GM12878 (cell line): ENCODE results near the gene MEIOB. TPM values are rescaled to one million over a fixed set of nuclear protein-coding genes. Genes with fewer than 3 reads are reported as not detected.

ENCODE experiments used
- ATAC-seq: fragments of 200-7000 bp; cut with Tn5 transposase; 3 replicates; pipeline ENCODE4 v1.9.1; 2020; ENCODE audit warnings: mild to moderate bottlenecking, moderate library complexity
- BruUV-seq: library from RNA; stranded (reverse); fragments of 400-500 nt; replicated peaks from 2 replicates; lab custom pipeline; 2021; lab: Mats Ljungman, UMichigan
- CTCF ChIA-PET: fragments of 300-600 bp; sonication (Branson Sonifier 250); formaldehyde crosslinking; extraction: SDS; loops from one replicate; lab custom pipeline; 2021; ENCODE audit warnings: inconsistent platforms; lab: Yijun Ruan, JAX
- POLR2A ChIA-PET: fragments of 350-600 bp; formaldehyde crosslinking; extraction: SDS; loops from one replicate; lab custom pipeline; 2021; ENCODE audit warnings: inconsistent platforms; lab: Charles Lee
- RAD21 ChIA-PET: fragments of 300-600 bp; sonication (Branson Sonifier 250); formaldehyde crosslinking; loops from one replicate; lab custom pipeline; 2023; ENCODE audit warnings: antibody characterized with exemption; ENCODE audit not compliant: unreplicated experiment; lab: Charles Lee
- SMC1A ChIA-PET: fragments of 300-600 bp; sonication (Branson Sonifier 250); formaldehyde crosslinking; loops from one replicate; lab custom pipeline; 2023; ENCODE audit not compliant: unreplicated experiment, uncharacterized antibody; lab: Charles Lee
- DNase-seq: peaks from one replicate; pipeline ENCODE4 v3.0.0-alpha.2; 2011; ENCODE audit warnings: low read depth, low spot score
- FAIRE-seq: peaks from 3 replicates; lab custom pipeline; 2011; peaks lifted over from hg19 to GRCh38; lab: Jason Lieb, UNC
- H2AFZ ChIP-seq: 2 replicates; pipeline ENCODE4 v1.6.0; 2011; ENCODE audit warnings: low read depth, low read length, control low read depth; ENCODE audit not compliant: control insufficient read depth
- H3K27ac ChIP-seq: 2 replicates; pipeline ENCODE4 v1.5.1; 2011; ENCODE audit warnings: control low read depth; ENCODE audit not compliant: control insufficient read depth, insufficient read depth
- H3K27me3 ChIP-seq, 2 experiments: replicated peaks in 1 of 2; 2 replicates each; pipeline versions ENCODE4 v1.6.0 to v1.6.1; 2011; ENCODE audit warnings: low read length in 1 of 2; ENCODE audit not compliant: control insufficient read depth in 2 of 2, insufficient read depth in 2 of 2
- H3K36me3 ChIP-seq, 2 experiments: 2 replicates each; pipeline ENCODE4 v1.5.1; 2011; ENCODE audit warnings: low read length in 1 of 2; ENCODE audit not compliant: control insufficient read depth in 2 of 2, insufficient read depth in 2 of 2
- H3K4me1 ChIP-seq: 2 replicates; pipeline ENCODE4 v1.6.1; 2011; ENCODE audit warnings: mild to moderate bottlenecking, low read length, moderate library complexity, mixed read lengths; ENCODE audit not compliant: control insufficient read depth, insufficient read depth
- H3K4me2 ChIP-seq: 2 replicates; pipeline ENCODE4 v1.6.0; 2011; ENCODE audit warnings: control low read depth; ENCODE audit not compliant: control insufficient read depth, insufficient read depth
- H3K4me3 ChIP-seq: fragments of 200-600 bp; sonication (generic); 2 replicates; pipeline ENCODE4 v1.5.1; 2016
- H3K79me2 ChIP-seq: 2 replicates; pipeline ENCODE4 v1.6.0; 2011; ENCODE audit warnings: low read length; ENCODE audit not compliant: control insufficient read depth, insufficient read depth
- H3K9ac ChIP-seq: 2 replicates; pipeline ENCODE4 v1.8.0; 2011; ENCODE audit warnings: low read length, control low read depth, mixed read lengths; ENCODE audit not compliant: control insufficient read depth, insufficient read depth
- H3K9me3 ChIP-seq: replicated peaks from 3 replicates; pipeline ENCODE4 v1.5.1; 2011; ENCODE audit warnings: mild to moderate bottlenecking, low read length; ENCODE audit not compliant: control insufficient read depth, insufficient read depth
- H4K20me1 ChIP-seq: 2 replicates; pipeline ENCODE4 v1.6.0; 2011; ENCODE audit not compliant: control insufficient read depth, insufficient read depth
- BHLHE40 ChIP-seq, 2 experiments: fragments of 450-650 bp in 1 of 2; IDR thresholded peaks; 2 replicates each; pipeline ENCODE4 v1.6.1; 2011 to 2017; ENCODE audit warnings: low read depth in 2 of 2, borderline replicate concordance in 1 of 2, improper control_type of control experiment in 1 of 2, low read length in 1 of 2, mild to moderate bottlenecking in 1 of 2
- DPF2 ChIP-seq: fragments of 450-650 bp; IDR thresholded peaks from 2 replicates; pipeline ENCODE4 v1.6.1; 2017; ENCODE audit warnings: mild to moderate bottlenecking
- EGR1 ChIP-seq, 2 experiments: IDR thresholded peaks; 1 replicate in 1 of 2; 2 replicates in 1 of 2; pipeline ENCODE4 v1.6.1; 2011 to 2012; ENCODE audit warnings: low read depth in 2 of 2, low read length in 2 of 2, borderline replicate concordance in 1 of 2, mild to moderate bottlenecking in 1 of 2, moderate library complexity in 1 of 2
- EP300 ChIP-seq, 2 experiments: fragments of 150-350 bp in 1 of 2; IDR thresholded peaks; 2 replicates each; pipeline ENCODE4 v1.6.1; 2011 to 2012; ENCODE audit warnings: low read depth in 2 of 2, low read length in 2 of 2, borderline replicate concordance in 1 of 2, improper control_type of control experiment in 1 of 2, inconsistent platforms in 1 of 2; ENCODE audit not compliant: control insufficient read depth in 1 of 2
- IRF5 ChIP-seq: fragments of 450-650 bp; IDR thresholded peaks from 2 replicates; pipeline ENCODE4 v1.6.1; 2017; ENCODE audit warnings: borderline replicate concordance
- MEF2B ChIP-seq: fragments of 450-650 bp; IDR thresholded peaks from 2 replicates; pipeline ENCODE4 v1.6.1; 2018; ENCODE audit warnings: mild to moderate bottlenecking, moderate library complexity; ENCODE audit not compliant: partially characterized antibody, poor library complexity, severe bottlenecking
- MYC ChIP-seq: IDR thresholded peaks from 2 replicates; pipeline ENCODE4 v1.6.1; 2011; ENCODE audit warnings: mild to moderate bottlenecking, low read length, moderate library complexity, inconsistent platforms; ENCODE audit not compliant: insufficient read depth, insufficient replicate concordance, insufficient read length, severe bottlenecking
- NFIC ChIP-seq: IDR thresholded peaks from 2 replicates; pipeline ENCODE4 v1.6.1; 2012; ENCODE audit warnings: low read depth, mild to moderate bottlenecking, inconsistent platforms, low read length, moderate library complexity
- PBX3 ChIP-seq: IDR thresholded peaks from 2 replicates; pipeline ENCODE4 v1.6.1; 2011; ENCODE audit warnings: mild to moderate bottlenecking, low read depth, low read length, moderate library complexity; ENCODE audit not compliant: insufficient replicate concordance
- WGBS: methylation state at CpG from one replicate; pipeline ENCODE4 v1.1.6; 2016; ENCODE audit warnings: low lambda C conversion rate; ENCODE audit not compliant: insufficient replicate concordance, insufficient coverage; ENCODE audit errors: missing lambda C conversion rate; 5-methylcytosine and 5-hydroxymethylcytosine counted together
- in situ Hi-C: fragments of 300-500 bp; cut with MboI; formaldehyde crosslinking; loops from 9 replicates; pipeline ENCODE4 v1.14.3; 2018; ENCODE audit warnings: mixed read lengths
- intact Hi-C: fragments of 100-400 bp; cut with micrococcal nuclease; formaldehyde crosslinking; loops from one replicate; pipeline ENCODE4 v1.14.2; 2022; ENCODE audit not compliant: unreplicated experiment
- polyA plus RNA-seq, 11 experiments: library from polyadenylated mRNA; depleted of rRNA in 4 of 11; unstranded in 6 of 11; stranded (reverse) in 5 of 11; fragments of >200 nt; fragmentation: Nextera tagmentation in 4 of 11; fragmentation: Illumina TruSeq in 1 of 11; extraction: Ambion mirVana in 4 of 11; extraction: Trizol in 1 of 11; gene quantifications; 1 replicate in 1 of 11; 2 replicates in 10 of 11; pipeline versions ENCODE4 v1.2.1 to v1.2.3, GENCODE V29; 2011 to 2016; ENCODE audit warnings: inconsistent platforms in 2 of 11, missing spikeins in 2 of 11, low read depth in 1 of 11
- total RNA-seq, 4 experiments: library from RNA; depleted of rRNA in 3 of 4; stranded (reverse); fragments of >200 nt in 3 of 4; fragmentation: Illumina TruSeq in 1 of 4; extraction: Trizol in 1 of 4; gene quantifications; 2 replicates each; pipeline versions ENCODE4 v1.2.1 to v1.2.3, GENCODE V29; 2013 to 2021
- TF ChIP-seq, protein P1 (sequence below): IDR thresholded peaks from 2 replicates; pipeline ENCODE4 v1.6.1; 2012; ENCODE audit warnings: low read depth, low read length, improper control_type of control experiment

Gene MEIOB
- total and polyA plus RNA-seq, 10 of the 15 experiments (the other 5 are each of a cell fraction or from before 2014, with no cell fraction given), result 0.04 to 0.26 (median 0.09) TPM; not detected in 5

DNA sequence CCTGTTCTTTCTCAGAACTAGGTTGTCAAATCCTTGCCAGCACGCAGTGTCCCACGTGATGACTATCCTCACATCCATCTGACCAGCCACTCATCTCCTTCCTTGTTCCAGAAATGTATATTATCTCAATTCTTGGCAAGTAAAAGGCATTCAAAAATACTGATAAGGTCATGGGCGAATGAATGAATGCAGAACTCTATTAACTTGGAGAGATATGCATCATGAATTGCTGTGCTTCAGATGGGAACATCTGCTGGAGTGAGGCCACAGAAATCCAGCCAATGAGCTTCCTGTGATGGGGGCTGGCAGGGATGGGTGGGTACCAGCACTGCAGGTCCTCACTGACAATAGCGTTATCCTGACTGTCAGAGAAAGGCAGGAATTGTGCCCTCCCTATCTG is 26.0 kb downstream of the MEIOB start:
- FAIRE-seq (no peak), DNase-seq (no peak), ATAC-seq (no peak)
- Histone ChIP-seq H3K4me3 (no peak overlapping the region), H3K27ac (no peak overlapping the region), H3K27me3 (no peaks in the 10 kb centered on the region), H3K9me3 (no peaks in the 10 kb centered on the region), H3K4me2 (no peak overlapping the region), H3K4me1 (no peaks in the 10 kb centered on the region), H3K79me2 (no peaks in the 10 kb centered on the region), H2AFZ (no peak overlapping the region), H3K36me3 (no peaks in the 10 kb centered on the region), H3K9ac (no peak overlapping the region), H4K20me1 (no peaks in the 10 kb centered on the region)
- in situ Hi-C loops, result no loop called here
- no peak for TF ChIP-seq NFIC
- TF ChIP-seq IRF5, result no peak
- intact Hi-C loops, result no loop called here
- 21% methylated on average over 4 of the region's 4 CpGs for WGBS
- RAD21 ChIA-PET, result no interaction called here
- SMC1A ChIA-PET, result no interaction called here
- POLR2A ChIA-PET, result no interaction called here
- CTCF ChIA-PET, result no interaction called here
- BruUV-seq, result no TSS peak

DNA sequence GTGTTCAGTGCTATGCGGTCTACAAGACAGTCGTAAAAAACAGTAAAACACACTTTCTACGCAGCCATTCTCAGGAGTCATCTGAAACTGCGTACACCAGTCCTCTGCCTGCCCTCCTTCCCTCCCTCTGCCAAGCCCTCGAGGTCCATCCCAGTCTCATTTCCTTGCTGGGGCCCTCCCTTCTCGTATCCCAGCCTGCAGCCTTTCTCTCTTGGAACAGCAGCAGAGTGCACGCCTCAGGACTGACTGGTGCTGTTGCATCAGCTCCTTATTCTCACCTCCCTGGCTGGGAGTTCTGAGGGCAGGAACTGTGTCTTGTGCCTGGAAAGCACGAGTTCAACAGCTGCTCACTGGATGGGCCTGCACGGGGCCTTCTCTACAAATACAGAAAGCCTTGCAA is 32.4 kb downstream of the MEIOB start:
- BruUV-seq, result no TSS peak
- CTCF ChIA-PET, result no interaction called here
- ATAC-seq, result no peak
- Histone ChIP-seq H3K27ac (no peak overlapping the region), H3K4me2 (no peak overlapping the region), H3K36me3 (no peaks in the 10 kb centered on the region), H3K9me3 (no peaks in the 10 kb centered on the region), H3K9ac (no peak overlapping the region), H3K27me3 (no peaks in the 10 kb centered on the region), H2AFZ (no peak overlapping the region), H3K4me3 (no peak overlapping the region), H3K4me1 (no peaks in the 10 kb centered on the region), H4K20me1 (no peaks in the 10 kb centered on the region), H3K79me2 (no peaks in the 10 kb centered on the region)
- no peak for FAIRE-seq
- 33% methylated on average over 9 of the region's 9 CpGs for WGBS
- TF ChIP-seq EGR1 (IDR thresholded peaks at IDR 0.05; ENCODE audit: borderline replicate concordance in 1 of 2, low read depth in 2 of 2, low read length in 2 of 2) (no peak), EP300 (IDR thresholded peaks at IDR 0.05; ENCODE audit: borderline replicate concordance in 1 of 2, control insufficient read depth in 1 of 2, low read depth in 2 of 2, low read length in 2 of 2) (no peak), MYC (no peak), BHLHE40 (IDR thresholded peaks at IDR 0.05; ENCODE audit: borderline replicate concordance in 1 of 2, low read depth in 2 of 2, low read length in 1 of 2) (no peak), PBX3 (no peak), DPF2 (no peak), MEF2B (no peak)
- TF ChIP-seq, protein P1, sequence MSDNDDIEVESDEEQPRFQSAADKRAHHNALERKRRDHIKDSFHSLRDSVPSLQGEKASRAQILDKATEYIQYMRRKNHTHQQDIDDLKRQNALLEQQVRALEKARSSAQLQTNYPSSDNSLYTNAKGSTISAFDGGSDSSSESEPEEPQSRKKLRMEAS, result no peak
- in situ Hi-C loops, result no loop called here
- SMC1A ChIA-PET, result interaction anchor here (1.0 kb wide), 1 partner anchor 104 kb away, joined by 3 read pairs; no protein-coding TSS in a partner anchor
- RAD21 ChIA-PET, result no interaction called here
- intact Hi-C loops, result no loop called here
- POLR2A ChIA-PET, result no interaction called here
- no peak for DNase-seq
